Heart right ventricle (tissue), 16 donors: ENCODE data around the gene MLC1. TPM values are rescaled to one million over a fixed set of nuclear protein-coding genes. Genes with fewer than 3 reads are reported as not detected.

Experiments
- ATAC-seq, 8 donors: fragments of 200-7000 bp; cut with Tn5 transposase; one replicate each; pipeline ENCODE4 v1.9.1; 2020; ENCODE audit warnings: mild to moderate bottlenecking in 8 of 8, moderate library complexity in 8 of 8, moderate number of reproducible peaks in 1 of 8
- DNase-seq, 2 donors: peaks; one replicate each; pipeline ENCODE4 v3.0.0-alpha.2; 2020
- H3K27ac ChIP-seq, 10 donors: fragments of 200-600 bp; sonication (generic) in 2 of 10; one replicate each; pipeline versions ENCODE4 v1.5.0 to v1.8.0; 2020 to 2022; ENCODE audit warnings: mild to moderate bottlenecking in 3 of 10
- H3K27me3 ChIP-seq, 7 donors: fragments of 200-600 bp; one replicate each; pipeline ENCODE4 v1.8.0; 2021 to 2022; ENCODE audit warnings: mild to moderate bottlenecking in 2 of 7
- H3K36me3 ChIP-seq, 9 donors: fragments of 200-600 bp; sonication (generic) in 1 of 9; one replicate each; pipeline versions ENCODE4 v1.5.0 to v1.8.0; 2020 to 2022; ENCODE audit warnings: mild to moderate bottlenecking in 2 of 9
- H3K4me1 ChIP-seq, 9 donors: fragments of 200-600 bp; sonication (generic) in 1 of 9; one replicate each; pipeline versions ENCODE4 v1.5.0 to v1.8.0; 2020 to 2022; ENCODE audit warnings: mild to moderate bottlenecking in 4 of 9
- H3K4me3 ChIP-seq, 10 donors: fragments of 200-600 bp; sonication (generic) in 2 of 10; one replicate each; pipeline versions ENCODE4 v1.5.0 to v1.8.0; 2020 to 2022; ENCODE audit warnings: mild to moderate bottlenecking in 7 of 10, moderate library complexity in 2 of 10
- H3K9me3 ChIP-seq, 11 donors: fragments of 200-600 bp in 10 of 11; sonication (generic) in 2 of 11; one replicate each; pipeline versions ENCODE4 v1.5.0 to v1.8.0; 2013 to 2022; ENCODE audit warnings: mild to moderate bottlenecking in 2 of 11, control low read depth in 1 of 11, moderate library complexity in 1 of 11
- WGBS, 2 donors: extraction: QIAGEN DNeasy Blood & Tissue Kit; methylation state at CpG; one replicate each; pipeline ENCODE4 v1.1.7; 2013; ENCODE audit warnings: inconsistent platforms in 1 of 2; 5-methylcytosine and 5-hydroxymethylcytosine counted together
- intact Hi-C, 10 donors: fragments of 100-400 bp; cut with DNase I; formaldehyde crosslinking; loops; one replicate each; pipeline versions ENCODE4 v1.11.1 to v1.14.2; 2022
- polyA plus RNA-seq, 2 donors: library from polyadenylated mRNA; stranded (reverse); fragments of 200-250 nt; gene quantifications; one replicate each; pipeline ENCODE4 v1.2.3, GENCODE V29; 2013
- total RNA-seq, 10 donors: library from RNA; stranded (reverse); fragmentation: NEBNext Ultra II Directional in 3 of 10; extraction: Animal tissue kit (Norgen Biotek cat#: 25700) in 3 of 10; gene quantifications; one replicate each; pipeline versions ENCODE4 v1.2.1 to v1.2.4, GENCODE V29; 2021 to 2023
- TF ChIP-seq, protein P1 (sequence below), 9 donors: fragments of 200-600 bp; sonication (generic) in 2 of 9; IDR thresholded peaks; one replicate each; pipeline versions ENCODE4 v1.5.0 to v1.8.0; 2021 to 2022; ENCODE audit warnings: antibody characterized with exemption in 9 of 9, mild to moderate bottlenecking in 5 of 9, moderate library complexity in 1 of 9
- donor health status: Arrhythmogenic right ventricular cardiomyopathy.
- donor health status: ischemic (EF 13 %, LVEDD 7.1; RV severe dilation, severe dysfunction).
- donor health status: healthy with polysubstance abuse.
- donor health status: DM: no; HTN: yes; CAD: no.
- donor health status: DM: no; HTN: no; CAD: no.
- donor health status: ischemic (EF 25% LVEDD 6.9; RV normal size, moderate dysfunction).
- donor health status: ischemic (EF 25% LVEDD 5.7; RV mildly dilated, moderate dysfunction).
- donor health status: healthy.
- donor health status: DM: yes; HTN: yes; CAD: no.
- donor health status: Ischemic cardiomyopathy.
- donor health status: ischemic (EF 35%, LVEDD 5.7; RV mildly dilated, moderate dysfunction).
- donor health status: nonischemic (EF 11% LVEDD 7.7; RV severe dilation, severe dysfunction).
- donor health status: DM: yes; HTN: yes; CAD: no.
- donor health status: PGD.
- donor health status: ischemic (EF 29% LVEDD 5.4; RV normal size, mild dysfunction).
- donor health status: nonischemic (EF 23%, LVEDD 6.1; RV moderate dilation, normal function).

The MLC1 gene
- total and polyA plus RNA-seq, 12 donors: 0.03 to 1.6 (median 0.22) TPM; not detected in 4

DNA sequence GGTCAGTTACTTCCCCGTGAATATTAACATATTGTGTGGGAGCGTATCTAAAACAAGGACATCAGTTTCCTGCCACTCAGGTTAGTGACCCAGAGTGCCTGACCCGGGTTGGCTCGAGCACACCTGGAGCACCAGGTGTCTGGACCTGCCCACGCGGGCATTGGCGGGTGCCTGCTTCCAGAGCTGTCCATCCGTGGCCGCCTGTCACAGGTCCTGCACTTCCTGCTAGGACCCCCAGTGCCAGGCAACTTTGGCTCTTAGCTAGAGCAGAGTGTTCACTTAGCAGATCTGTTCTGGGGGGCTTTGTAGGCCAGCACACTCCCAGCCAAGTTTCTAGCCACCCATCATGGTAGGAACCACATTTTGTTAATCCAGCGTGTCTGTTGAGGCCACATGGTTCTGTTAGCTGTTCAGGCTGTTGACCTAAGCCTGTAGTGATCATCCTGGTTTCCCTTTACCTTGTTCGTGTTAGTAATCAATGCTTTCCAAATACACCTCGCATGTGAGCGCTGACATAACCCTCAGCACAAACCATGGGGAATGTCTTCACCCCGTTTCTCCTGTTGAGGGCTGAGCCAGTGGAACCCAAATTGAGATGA, 34.0 kb upstream of the MLC1 start:
- Histone ChIP-seq H3K9me3 (peaks cover 0 to 24% (median 3%) of the 10 kb centered on the region in 11 donors), H3K4me3 (no peak overlapping the region), H3K27me3 (peaks cover 0 to 21% (median 15%) of the 10 kb centered on the region in 7 donors), H3K36me3 (no peaks in the 10 kb centered on the region), H3K27ac (peak overlapping the region in 5 of 10 donors; percentile 10 to 45 (median 21)), H3K4me1 (peaks cover 0 to 28% (median 20%) of the 10 kb centered on the region in 9 donors)
- TF ChIP-seq, protein P1, sequence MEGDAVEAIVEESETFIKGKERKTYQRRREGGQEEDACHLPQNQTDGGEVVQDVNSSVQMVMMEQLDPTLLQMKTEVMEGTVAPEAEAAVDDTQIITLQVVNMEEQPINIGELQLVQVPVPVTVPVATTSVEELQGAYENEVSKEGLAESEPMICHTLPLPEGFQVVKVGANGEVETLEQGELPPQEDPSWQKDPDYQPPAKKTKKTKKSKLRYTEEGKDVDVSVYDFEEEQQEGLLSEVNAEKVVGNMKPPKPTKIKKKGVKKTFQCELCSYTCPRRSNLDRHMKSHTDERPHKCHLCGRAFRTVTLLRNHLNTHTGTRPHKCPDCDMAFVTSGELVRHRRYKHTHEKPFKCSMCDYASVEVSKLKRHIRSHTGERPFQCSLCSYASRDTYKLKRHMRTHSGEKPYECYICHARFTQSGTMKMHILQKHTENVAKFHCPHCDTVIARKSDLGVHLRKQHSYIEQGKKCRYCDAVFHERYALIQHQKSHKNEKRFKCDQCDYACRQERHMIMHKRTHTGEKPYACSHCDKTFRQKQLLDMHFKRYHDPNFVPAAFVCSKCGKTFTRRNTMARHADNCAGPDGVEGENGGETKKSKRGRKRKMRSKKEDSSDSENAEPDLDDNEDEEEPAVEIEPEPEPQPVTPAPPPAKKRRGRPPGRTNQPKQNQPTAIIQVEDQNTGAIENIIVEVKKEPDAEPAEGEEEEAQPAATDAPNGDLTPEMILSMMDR (IDR thresholded peaks at IDR 0.05): no peak
- intact Hi-C loops: no loop called here
- ATAC-seq (peak in 1 of 8 donors; percentile 58), DNase-seq (no peak)
- WGBS, 2 donors: 71 to 72% methylated on average over 14 of the region's 14 CpGs

DNA sequence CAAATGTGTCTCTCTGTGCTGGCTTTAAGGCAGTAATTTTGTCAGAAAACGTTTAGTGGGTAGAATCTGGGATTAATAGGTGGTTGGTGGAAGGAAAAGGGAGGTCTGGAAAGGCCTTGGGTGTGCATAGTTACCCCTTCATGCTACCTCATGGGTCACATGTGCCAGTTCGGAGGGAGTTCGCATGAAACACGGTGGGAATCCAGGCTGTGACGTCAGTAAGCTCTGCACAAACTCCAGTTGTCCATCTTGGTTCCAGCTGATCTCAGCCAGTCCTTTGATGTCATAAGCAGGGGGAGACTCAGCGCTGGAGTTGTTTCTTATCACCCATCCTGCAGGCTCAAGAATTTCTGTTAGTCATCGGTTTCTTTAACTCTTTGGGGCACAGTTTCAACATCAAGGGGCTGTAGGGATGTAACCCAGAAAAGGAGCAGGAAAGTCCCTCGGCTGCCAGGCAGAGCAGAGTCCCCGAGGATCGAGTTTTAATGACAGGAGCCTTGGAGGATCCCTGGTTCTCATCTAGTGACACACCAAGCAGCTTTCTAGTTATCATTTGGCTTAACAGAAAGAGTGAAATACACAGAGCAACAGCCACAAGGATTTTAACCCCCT, 33.4 kb upstream of the MLC1 start:
- DNase-seq (no peak), ATAC-seq (peak in 6 of 8 donors; percentile 55 to 66 (median 58))
- Histone ChIP-seq H3K4me1 (peaks cover 0 to 28% (median 20%) of the 10 kb centered on the region in 9 donors), H3K27me3 (peaks cover 0 to 21% (median 17%) of the 10 kb centered on the region in 7 donors), H3K9me3 (peaks cover 0 to 19% (median 3%) of the 10 kb centered on the region in 11 donors), H3K27ac (peak overlapping the region in 1 of 10 donors; percentile 20), H3K36me3 (no peaks in the 10 kb centered on the region), H3K4me3 (no peak overlapping the region)
- 11 to 15% methylated on average over 10 of the region's 10 CpGs for WGBS, 2 donors
- intact Hi-C loops: no loop called here
- TF ChIP-seq, protein P1 (IDR thresholded peaks at IDR 0.05): no peak

DNA sequence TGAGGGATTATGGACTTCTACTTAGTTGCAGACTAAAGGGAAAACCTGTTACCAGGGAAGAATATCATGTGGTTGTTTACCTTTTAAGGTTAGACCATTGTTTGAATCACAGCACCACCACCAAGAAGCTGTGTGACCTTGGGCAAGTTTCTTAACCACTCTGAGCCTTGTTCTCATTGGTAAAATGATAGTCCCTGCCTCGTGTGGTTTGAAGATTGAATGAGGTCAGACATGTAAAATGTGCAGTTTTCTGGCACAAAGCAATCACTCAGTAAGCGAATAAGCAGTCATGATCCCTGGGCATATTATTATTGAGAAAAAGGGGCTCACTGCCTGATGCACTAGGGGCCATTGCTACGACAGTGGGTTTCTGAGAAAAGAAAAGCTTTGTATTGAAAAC, 32.9 kb upstream of the MLC1 start:
- Histone ChIP-seq H3K27ac (no peak overlapping the region), H3K9me3 (peaks cover 0 to 14% (median 3%) of the 10 kb centered on the region in 11 donors), H3K4me3 (no peak overlapping the region), H3K4me1 (peaks cover 0 to 28% (median 20%) of the 10 kb centered on the region in 9 donors), H3K36me3 (no peaks in the 10 kb centered on the region), H3K27me3 (peaks cover 0 to 25% (median 18%) of the 10 kb centered on the region in 7 donors)
- intact Hi-C loops: no loop called here
- TF ChIP-seq, protein P1 (IDR thresholded peaks at IDR 0.05): no peak
- WGBS, 2 donors: 69 to 75% methylated on average over 3 of the region's 3 CpGs
- ATAC-seq (no peak), DNase-seq (no peak)

DNA sequence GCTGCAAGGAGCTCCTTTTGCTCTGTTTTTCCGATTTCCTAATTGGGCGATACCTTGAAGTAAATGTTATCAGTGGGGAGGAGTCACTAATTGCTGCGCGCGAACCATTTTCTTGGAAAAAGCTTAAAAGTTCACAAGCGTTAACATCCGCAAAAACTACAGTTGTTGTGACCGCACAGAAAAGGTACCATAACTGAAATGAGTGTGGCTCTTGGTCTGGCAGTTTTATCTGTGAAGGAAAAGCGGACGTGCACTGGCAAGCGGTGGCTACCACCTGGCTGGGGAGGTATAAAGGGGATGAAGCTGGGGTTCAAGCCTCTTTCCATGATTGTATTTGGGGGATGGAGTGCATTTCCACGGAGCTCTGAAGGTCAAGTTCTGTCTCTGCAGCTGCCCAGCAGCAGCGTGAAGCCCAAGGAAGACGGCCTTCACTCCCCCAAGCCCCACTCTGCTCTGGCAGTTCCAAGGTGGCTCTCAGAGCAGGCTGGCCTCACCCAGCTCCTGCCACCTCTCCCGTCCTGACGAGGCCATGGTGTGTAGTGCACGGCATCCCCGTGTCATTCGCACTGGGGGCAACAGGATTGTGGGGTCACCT, 32.0 kb upstream of the MLC1 start:
- no peak for ATAC-seq
- H3K36me3 ChIP-seq: no peaks in the 10 kb centered on the region
- DNase-seq: no peak
- peaks cover 0 to 33% (median 21%) of the 10 kb centered on the region in 7 donors for H3K27me3 ChIP-seq
- TF ChIP-seq, protein P1 (IDR thresholded peaks at IDR 0.05): no peak
- H3K4me3 ChIP-seq: no peak overlapping the region
- no peak overlapping the region for H3K27ac ChIP-seq
- WGBS, 2 donors: 87 to 93% methylated on average over 19 of the region's 19 CpGs
- intact Hi-C loops: no loop called here
- H3K4me1 ChIP-seq: peaks cover 0 to 34% (median 23%) of the 10 kb centered on the region in 9 donors
- peaks cover 0 to 5% (median 0%) of the 10 kb centered on the region in 11 donors for H3K9me3 ChIP-seq
